GM21619 (cell line): Measurements from ENCODE around the gene MIPOL1.
"Not testable (repeated sequence)": the region's sequence is repeated elsewhere in the genome, so short reads cannot be mapped to it uniquely, and the experiment has no call there.

Experiments
- ATAC-seq: cut with Tn5 transposase; IDR thresholded peaks from one replicate; pipeline ENCODE4 v1.9.1; 2021; ENCODE audit not compliant: unreplicated experiment

Gene MIPOL1

GRCh38 chr14:37197421-37198272, at the start of gene MIPOL1:
Gene MIPOL1 (plus strand): TSS chr14:37197937. CDS start chr14:37247889, 49,952 bp downstream.
- no peak for ATAC-seq

GRCh38 chr14:37150414-37150813, 47.3 kb upstream of the MIPOL1 start:
- no peak for ATAC-seq

- no peak for ATAC-seq
These were observed 44.7 kb upstream of the MIPOL1 start for GRCh38 chr14:37153005-37153404.

- ATAC-seq: no peak
These were observed 44.3 kb upstream of the MIPOL1 start for GRCh38 chr14:37153483-37153882.

- ATAC-seq: no peak
These were observed 39.8 kb upstream of the MIPOL1 start for GRCh38 chr14:37157987-37158386.

GRCh38 chr14:37162307-37162706, 35.4 kb upstream of the MIPOL1 start:
- not testable (repeated sequence) for ATAC-seq

GRCh38 chr14:37165794-37166193, 31.9 kb upstream of the MIPOL1 start:
- no peak for ATAC-seq

GRCh38 chr14:37167151-37168047, 30.3 kb upstream of the MIPOL1 start:
- ATAC-seq: no peak

GRCh38 chr14:37168721-37169120, 29.0 kb upstream of the MIPOL1 start:
- no peak for ATAC-seq

GRCh38 chr14:37170237-37170636, 27.5 kb upstream of the MIPOL1 start:
- ATAC-seq: no peak

GRCh38 chr14:37170993-37171392, 26.7 kb upstream of the MIPOL1 start:
- no peak for ATAC-seq

GRCh38 chr14:37171678-37172023, 26.1 kb upstream of the MIPOL1 start:
- no peak for ATAC-seq

GRCh38 chr14:37172024-37172869, 25.5 kb upstream of the MIPOL1 start, which contains the start of gene SLC25A21:
Gene SLC25A21 (minus strand): TSS chr14:37172606.
- ATAC-seq: no peak

GRCh38 chr14:37172936-37173614, 24.7 kb upstream of the MIPOL1 start:
- no peak for ATAC-seq

- no peak for ATAC-seq
These were observed 17.7 kb upstream of the MIPOL1 start for GRCh38 chr14:37179896-37180502.

- not testable (repeated sequence) for ATAC-seq
These were observed 16.9 kb upstream of the MIPOL1 start for GRCh38 chr14:37180886-37181285.

- no peak for ATAC-seq
These were observed 16.3 kb upstream of the MIPOL1 start for GRCh38 chr14:37181441-37181840.

- ATAC-seq: not testable (repeated sequence)
These were observed 13.2 kb upstream of the MIPOL1 start for GRCh38 chr14:37184520-37184919.

- no peak for ATAC-seq
These were observed 12.1 kb upstream of the MIPOL1 start for GRCh38 chr14:37185670-37186069.

GRCh38 chr14:37186865-37187264, 10.9 kb upstream of the MIPOL1 start:
- no peak for ATAC-seq
